LNCaP clone FGC (cell line): Measurements from ENCODE around the gene PIEZO1.

Source experiments
- DNase-seq: peaks from one replicate; pipeline ENCODE4 v3.0.0-alpha.2; 2011; ENCODE audit warnings: low read depth
- H3K4me3 ChIP-seq: 2 replicates; pipeline ENCODE4 v1.5.1; 2011; ENCODE audit warnings: mild to moderate bottlenecking, low read depth, low read length, control low read depth
- CTCF ChIP-seq: IDR thresholded peaks from 2 replicates; pipeline ENCODE4 v1.5.1; 2012; ENCODE audit warnings: mild to moderate bottlenecking; ENCODE audit not compliant: control insufficient read depth, insufficient read depth; ENCODE audit errors: extremely low read depth

The PIEZO1 gene

GRCh38 chr16:88721236-88721635, 63.8 kb downstream of the PIEZO1 start:
- H3K4me3 ChIP-seq = no peak overlapping the region
- no peak for TF ChIP-seq CTCF
- no peak for DNase-seq

- H3K4me3 ChIP-seq = no peak overlapping the region
- TF ChIP-seq CTCF = no peak
Measured at GRCh38 chr16:88720396-88720970, 64.5 kb downstream of the PIEZO1 start.

GRCh38 chr16:88719933-88720296, 65.1 kb downstream of the PIEZO1 start:
- TF ChIP-seq CTCF = no peak
- DNase-seq = no peak

More at GRCh38 chr16:88720396-88720970, 64.5 kb downstream of the PIEZO1 start:
- no peak for DNase-seq

GRCh38 chr16:88719267-88719932, 65.6 kb downstream of the PIEZO1 start:
- DNase-seq = no peak
- H3K4me3 ChIP-seq = no peak overlapping the region
- TF ChIP-seq CTCF = no peak

More at GRCh38 chr16:88719933-88720296, 65.1 kb downstream of the PIEZO1 start:
- H3K4me3 ChIP-seq = no peak overlapping the region

- no peak overlapping the region for H3K4me3 ChIP-seq
- DNase-seq = no peak
- TF ChIP-seq CTCF = no peak
Measured at GRCh38 chr16:88718178-88718577, 66.8 kb downstream of the PIEZO1 start.

GRCh38 chr16:88716601-88717001, 68.4 kb downstream of the PIEZO1 start:
- H3K4me3 ChIP-seq = no peak overlapping the region
- TF ChIP-seq CTCF = no peak
- DNase-seq = no peak

- no peak overlapping the region for H3K4me3 ChIP-seq
- DNase-seq = no peak
- TF ChIP-seq CTCF = no peak
Measured at GRCh38 chr16:88716201-88716600, 68.8 kb downstream of the PIEZO1 start.
